Activated CD4-positive, alpha-beta T cell treated with anti-CD3 and anti-CD28 coated beads, Interleukin-2, amount 10 ng/mL, durations not matched to agents 7 days and 5 days (primary cell): ENCODE measurements around the gene LMBR1L. TPM values are rescaled to one million over a fixed set of nuclear protein-coding genes. Genes with fewer than 3 reads are reported as not detected.
"Not testable (repeated sequence)": the region's sequence is repeated elsewhere in the genome, so short reads cannot be mapped to it uniquely, and the experiment has no call there.

Source experiments
- CTCF ChIA-PET: fragments of 350-600 bp; sonication (Branson Sonifier 250); formaldehyde crosslinking; loops from one replicate; lab custom pipeline; 2021; ENCODE audit warnings: antibody characterized with exemption; lab: Charles Lee
- POLR2A ChIA-PET: fragments of 350-600 bp; sonication (Branson Sonifier 250); formaldehyde crosslinking; loops from one replicate; lab custom pipeline; 2021; ENCODE audit warnings: antibody characterized with exemption; lab: Charles Lee
- DNase-seq: peaks from one replicate; pipeline ENCODE4 v3.0.0-alpha.2; 2020
- H3K27ac Mint-ChIP-seq: one replicate; pipeline ENCODE4 v1.8.0; 2021; ENCODE audit warnings: mild to moderate bottlenecking, moderate library complexity, mixed read lengths
- H3K27me3 Mint-ChIP-seq: one replicate; pipeline ENCODE4 v1.8.0; 2021; ENCODE audit warnings: mixed read lengths
- H3K36me3 Mint-ChIP-seq: one replicate; pipeline ENCODE4 v1.8.0; 2021; ENCODE audit warnings: low read depth, mixed read lengths
- H3K4me1 Mint-ChIP-seq: one replicate; pipeline ENCODE4 v1.8.0; 2021; ENCODE audit warnings: mixed read lengths
- H3K4me3 Mint-ChIP-seq: one replicate; pipeline ENCODE4 v1.8.0; 2021; ENCODE audit warnings: mild to moderate bottlenecking, moderate library complexity, mixed read lengths
- H3K9me3 Mint-ChIP-seq: one replicate; pipeline ENCODE4 v1.8.0; 2021; ENCODE audit warnings: mixed read lengths
- total RNA-seq, 2 experiments: library from RNA; stranded (reverse); gene quantifications; one replicate each; pipeline ENCODE4 v1.2.3, GENCODE V29; 2021

LMBR1L gene
- total RNA-seq, 2 experiments from 2014 or later: 60.3 to 62.3 TPM

- POLR2A ChIA-PET: interaction anchor here (0.6 to 1.4 kb wide), 5 partner anchors 10 to 119 kb away, joined by 3 to 8 read pairs (median 4); partner anchors contain the start of genes TUBA1A and TUBA1B
- peak within 1 kb of the TSS; percentile 85 for H3K27ac Mint-ChIP-seq
- peaks cover 24% of the 10 kb centered on the region for H3K4me1 Mint-ChIP-seq
- DNase-seq: peak; percentile 99
- H3K9me3 Mint-ChIP-seq: no peaks in the 10 kb centered on the region
- no peaks in the 10 kb centered on the region for H3K27me3 Mint-ChIP-seq
- H3K36me3 Mint-ChIP-seq: no peaks in the 10 kb centered on the region
- peak within 1 kb of the TSS; percentile 86 for H3K4me3 Mint-ChIP-seq
- CTCF ChIA-PET: interaction anchor here (0.6 to 2.2 kb wide), 14 partner anchors 10 to 116 kb away, joined by 3 to 14 read pairs (median 4); partner anchors contain the start of genes DHH, KMT2D, TUBA1B and WNT1
Measured at GRCh38 chr12:49069507-49070346, 40.9 kb downstream of the LMBR1L start, which contains the start of gene RHEBL1. Gene RHEBL1 (minus strand): TSS chr12:49069979. CDS start chr12:49069785, 194 bp downstream.

DNA sequence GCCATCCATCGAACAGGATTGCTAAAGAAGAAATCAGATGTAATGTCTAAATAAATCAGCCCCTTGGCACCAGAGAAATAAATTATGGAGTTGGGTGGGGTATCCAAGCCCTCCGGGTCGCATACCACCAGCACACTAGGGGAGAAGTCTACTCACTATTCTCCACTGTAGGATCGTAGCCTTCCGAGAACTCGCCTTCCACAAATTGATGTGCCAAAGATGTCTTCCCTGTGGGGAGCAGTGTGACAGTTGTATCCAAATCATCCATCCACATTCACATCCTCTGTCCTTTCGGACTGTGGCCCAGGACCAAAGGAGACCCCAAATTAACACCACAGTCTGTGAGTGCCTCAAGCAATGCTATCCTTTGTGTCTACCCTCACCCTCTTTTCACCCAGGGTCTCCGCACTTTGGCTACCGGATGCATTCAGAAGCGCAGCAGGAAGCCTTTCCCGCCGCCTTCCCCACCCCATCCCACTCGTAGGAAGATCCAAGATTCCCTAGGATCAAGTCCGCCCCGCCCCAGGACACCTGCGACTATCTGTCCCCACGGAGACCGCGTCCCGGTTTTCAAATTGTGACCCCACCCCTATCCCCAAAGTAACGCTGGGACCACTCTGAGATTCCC is 41.7 kb downstream of the LMBR1L start:
- peaks cover 26% of the 10 kb centered on the region for H3K4me1 Mint-ChIP-seq
- CTCF ChIA-PET: interaction anchor here (0.6 to 2.9 kb wide), 9 partner anchors 9 to 81 kb away, joined by 3 to 14 read pairs (median 4); partner anchors contain the start of genes DHH and KMT2D
- H3K9me3 Mint-ChIP-seq: no peaks in the 10 kb centered on the region
- no peaks in the 10 kb centered on the region for H3K27me3 Mint-ChIP-seq
- DNase-seq: no peak
- H3K27ac Mint-ChIP-seq: peak overlapping the region; percentile 85
- peaks cover 1% of the 10 kb centered on the region for H3K36me3 Mint-ChIP-seq
- POLR2A ChIA-PET: no interaction called here
- peak overlapping the region; percentile 86 for H3K4me3 Mint-ChIP-seq

DNA sequence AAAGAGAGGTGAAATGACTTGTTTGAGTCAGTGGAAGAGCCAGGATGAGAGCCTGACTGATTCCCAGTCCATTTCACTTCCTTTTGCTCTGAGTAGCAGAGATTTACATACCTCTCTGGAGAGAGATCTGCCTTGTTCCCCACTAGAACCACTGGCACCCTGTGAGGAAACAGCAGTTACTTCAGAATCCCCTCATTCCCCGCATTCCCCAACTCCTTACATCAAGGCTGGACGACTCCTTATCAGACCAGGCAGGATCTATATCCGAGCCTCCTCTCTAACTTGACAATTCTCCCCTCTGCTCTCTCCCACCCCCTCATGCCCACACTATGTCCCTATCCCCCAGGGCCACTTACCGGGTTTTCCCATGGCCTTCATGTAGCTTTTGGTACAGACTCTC is 44.5 kb downstream of the LMBR1L start:
- POLR2A ChIA-PET: no interaction called here
- CTCF ChIA-PET: interaction anchor here (0.7 to 2.9 kb wide), 5 partner anchors 9 to 64 kb away, joined by 3 to 11 read pairs (median 9); no protein-coding TSS in a partner anchor

GRCh38 chr12:49064767-49065152 is 45.9 kb downstream of the LMBR1L start:
- POLR2A ChIA-PET: no interaction called here
- Mint-ChIP-seq H3K36me3 (peaks cover 2% of the 10 kb centered on the region), H3K27me3 (no peaks in the 10 kb centered on the region), H3K4me3 (no peak overlapping the region), H3K4me1 (peaks cover 23% of the 10 kb centered on the region), H3K9me3 (no peaks in the 10 kb centered on the region), H3K27ac (no peak overlapping the region)
- CTCF ChIA-PET: interaction anchor here (0.8 to 3.6 kb wide), 19 partner anchors 8 to 230 kb away, joined by 3 to 34 read pairs (median 4); partner anchors contain the start of genes DHH, PRPH and WNT1
- no peak for DNase-seq

More for the DNA sequence above, 44.5 kb downstream of the LMBR1L start:
- H3K27me3 Mint-ChIP-seq: no peaks in the 10 kb centered on the region
- no peak overlapping the region for H3K4me3 Mint-ChIP-seq
- H3K27ac Mint-ChIP-seq: no peak overlapping the region
- peaks cover 28% of the 10 kb centered on the region for H3K4me1 Mint-ChIP-seq
- DNase-seq: no peak
- peaks cover 2% of the 10 kb centered on the region for H3K36me3 Mint-ChIP-seq
- H3K9me3 Mint-ChIP-seq: no peaks in the 10 kb centered on the region

DNA sequence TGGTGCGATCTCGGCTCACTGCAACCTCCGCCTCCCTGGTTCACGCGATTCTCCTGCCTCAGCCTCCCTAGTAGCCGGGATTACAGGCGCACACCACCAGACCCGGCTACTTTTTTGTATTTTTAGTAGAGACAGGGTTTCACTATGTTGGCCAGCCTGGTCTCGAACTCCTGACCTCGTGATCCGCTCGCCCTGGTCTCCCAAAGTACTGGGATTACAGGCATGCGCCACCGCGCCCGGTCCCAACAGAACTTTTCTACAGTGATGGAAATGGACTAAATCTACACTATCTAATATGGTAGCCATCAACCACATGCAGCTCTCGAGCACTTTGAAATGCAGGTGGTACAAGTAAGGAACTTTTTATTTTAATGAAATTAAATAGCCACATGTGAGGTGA is 48.7 kb downstream of the LMBR1L start:
- CTCF ChIA-PET: interaction anchor here (3.6 kb wide), 1 partner anchor 26 kb away, joined by 34 read pairs; no protein-coding TSS in a partner anchor
- H3K36me3 Mint-ChIP-seq: peaks cover 13% of the 10 kb centered on the region
- DNase-seq, POLR2A ChIA-PET, H3K9me3 Mint-ChIP-seq, H3K27me3 Mint-ChIP-seq, H3K27ac Mint-ChIP-seq: not testable (repeated sequence)
- peaks cover 28% of the 10 kb centered on the region for H3K4me1 Mint-ChIP-seq
- peak overlapping the region; percentile 94 for H3K4me3 Mint-ChIP-seq

GRCh38 chr12:49061157-49061650 is 49.4 kb downstream of the LMBR1L start:
- peak overlapping the region; percentile 94 for H3K4me3 Mint-ChIP-seq
- peak overlapping the region; percentile 94 for H3K27ac Mint-ChIP-seq
- H3K9me3 Mint-ChIP-seq: no peaks in the 10 kb centered on the region
- POLR2A ChIA-PET: no interaction called here
- peak; percentile 25 for DNase-seq
- H3K36me3 Mint-ChIP-seq: peaks cover 13% of the 10 kb centered on the region
- CTCF ChIA-PET: no interaction called here
- H3K27me3 Mint-ChIP-seq: no peaks in the 10 kb centered on the region
- peaks cover 36% of the 10 kb centered on the region for H3K4me1 Mint-ChIP-seq

DNA sequence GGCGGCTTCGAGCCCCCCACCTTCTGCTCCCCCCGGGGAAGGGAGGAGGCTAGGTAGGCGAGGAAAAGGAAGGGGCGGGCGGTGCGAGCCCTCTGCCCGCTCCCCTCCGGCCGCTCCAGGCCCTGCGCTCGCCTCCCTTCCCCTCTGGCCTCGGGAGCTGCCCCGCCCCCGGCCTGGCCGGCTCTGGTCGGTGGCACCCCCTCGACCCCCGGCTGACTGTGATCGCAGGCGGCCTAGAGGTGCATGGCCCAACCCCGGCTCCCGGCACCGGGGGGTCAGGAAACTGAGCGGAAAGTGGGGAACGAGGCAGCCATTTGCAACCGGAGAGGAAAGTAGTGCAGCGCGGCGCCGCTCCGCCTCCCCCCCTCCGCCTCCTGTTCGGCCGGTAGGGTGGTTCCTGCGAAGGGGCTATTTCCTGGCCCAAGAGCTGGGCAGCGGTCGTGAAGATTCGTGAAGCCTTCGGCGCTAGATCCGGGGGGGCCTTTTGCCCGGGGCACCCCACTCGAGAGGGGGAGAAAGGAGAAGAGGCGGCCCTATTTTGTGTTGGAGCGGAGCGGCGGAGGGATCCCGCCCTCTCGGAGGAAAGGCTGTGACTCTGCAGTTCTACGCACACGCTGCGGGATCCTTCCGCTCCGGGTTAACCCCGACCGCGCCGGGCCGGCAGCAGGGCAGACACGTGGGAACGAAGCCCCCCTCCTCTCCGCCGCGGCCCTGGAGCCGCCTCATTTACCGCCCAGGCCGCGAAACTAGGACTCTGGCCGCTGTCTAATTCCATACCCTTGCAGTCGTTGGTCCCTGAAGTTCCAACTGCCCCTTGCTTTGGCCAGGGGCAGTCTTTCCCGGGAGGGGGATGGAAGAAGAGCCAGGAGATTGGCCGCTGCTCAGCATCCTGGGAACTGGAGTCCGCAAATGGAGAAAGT is 50.1 kb downstream of the LMBR1L start, which contains the start of gene KMT2D:
Gene KMT2D, minus strand, starts transcription at position 558 of the 920 bp plus-strand sequence. CDS start 5,470 bp downstream, outside the sequence.
- Mint-ChIP-seq H3K36me3 (peaks cover 18% of the 10 kb centered on the region), H3K9me3 (no peaks in the 10 kb centered on the region), H3K4me3 (peak within 1 kb of the TSS; percentile 94), H3K4me1 (peaks cover 43% of the 10 kb centered on the region), H3K27me3 (no peaks in the 10 kb centered on the region), H3K27ac (peak within 1 kb of the TSS; percentile 94)
- ChIA-PET CTCF (interaction anchor here (0.8 to 2.6 kb wide), 5 partner anchors 9 to 25 kb away, joined by 3 to 7 read pairs (median 3); partner anchors contain the start of gene RHEBL1), POLR2A (interaction anchor here (0.6 to 0.7 kb wide), 2 partner anchors 9 to 195 kb away, joined by 3 read pairs; partner anchors contain the start of genes RHEBL1 and RND1)
- peak; percentile 89 for DNase-seq

DNA sequence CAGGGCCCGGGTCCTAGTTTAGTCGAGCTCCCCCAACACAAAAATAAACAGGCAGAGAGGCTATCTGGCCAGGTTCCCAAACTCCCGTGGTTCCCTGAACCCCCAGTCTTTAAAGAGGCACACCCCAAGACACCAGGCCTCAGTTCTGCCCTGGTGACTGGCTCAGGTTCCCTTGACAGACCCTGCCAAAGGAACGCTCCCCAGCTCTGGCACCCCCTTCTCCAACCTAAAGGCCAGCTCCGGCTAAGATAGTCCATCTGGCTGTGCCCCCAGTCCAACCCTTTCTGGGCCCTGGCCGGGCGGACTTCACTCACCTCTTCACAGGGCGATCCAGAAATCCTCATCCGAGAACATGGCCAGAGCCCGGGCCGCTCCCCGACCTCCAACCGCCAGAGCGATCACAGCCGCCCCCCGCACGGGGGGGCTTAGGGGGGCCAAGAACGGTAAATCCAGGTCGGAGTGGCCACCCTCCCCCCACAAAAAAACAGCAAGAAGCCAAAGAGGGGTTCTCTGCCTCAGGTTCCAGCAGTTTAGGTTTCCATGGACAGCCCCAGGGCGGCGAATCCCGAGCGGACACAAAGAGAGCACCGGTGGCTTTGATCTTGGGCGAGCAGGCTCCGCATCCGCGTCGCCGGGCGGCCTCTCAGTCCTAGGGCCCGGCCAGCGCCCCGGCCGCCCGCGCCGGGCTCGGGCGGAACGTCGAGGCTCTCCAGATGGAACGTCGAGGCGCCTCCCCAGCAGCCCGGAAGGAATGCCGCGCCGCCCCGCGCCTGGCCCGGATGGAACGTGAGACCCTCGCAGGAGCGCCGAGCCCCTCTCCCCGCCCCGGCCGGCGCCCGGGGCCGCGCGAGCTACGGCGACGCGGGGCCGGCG is 51.1 kb downstream of the LMBR1L start:
- no peaks in the 10 kb centered on the region for H3K27me3 Mint-ChIP-seq
- H3K36me3 Mint-ChIP-seq: peaks cover 26% of the 10 kb centered on the region
- DNase-seq: peak; percentile 14
- H3K27ac Mint-ChIP-seq: peak overlapping the region; percentile 87
- POLR2A ChIA-PET: interaction anchor here (0.6 kb wide), 1 partner anchor 10 kb away, joined by 3 read pairs; the partner anchor contains the start of gene RHEBL1
- peaks cover 50% of the 10 kb centered on the region for H3K4me1 Mint-ChIP-seq
- peak overlapping the region; percentile 94 for H3K4me3 Mint-ChIP-seq
- CTCF ChIA-PET: interaction anchor here (0.7 to 2.6 kb wide), 6 partner anchors 8 to 26 kb away, joined by 3 to 7 read pairs (median 3); partner anchors contain the start of gene RHEBL1
- no peaks in the 10 kb centered on the region for H3K9me3 Mint-ChIP-seq

DNA sequence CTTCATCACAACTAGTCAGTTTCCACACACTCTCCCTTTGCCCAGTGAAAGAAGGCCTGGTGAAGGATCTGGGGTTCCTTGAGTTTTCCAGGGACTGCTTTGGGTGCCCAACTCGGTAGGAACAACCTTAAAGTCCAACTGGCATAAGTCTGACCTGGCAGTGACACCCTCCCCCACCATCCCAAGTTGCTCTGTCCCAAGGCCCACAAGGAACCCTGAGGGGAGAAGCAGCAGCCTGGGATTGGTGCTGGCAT is 51.7 kb downstream of the LMBR1L start:
- peaks cover 50% of the 10 kb centered on the region for H3K4me1 Mint-ChIP-seq
- CTCF ChIA-PET: interaction anchor here (0.7 to 2.6 kb wide), 3 partner anchors 9 to 27 kb away, joined by 3 to 7 read pairs (median 6); no protein-coding TSS in a partner anchor
- H3K36me3 Mint-ChIP-seq: peaks cover 27% of the 10 kb centered on the region
- H3K4me3 Mint-ChIP-seq: peak overlapping the region; percentile 94
- DNase-seq: no peak
- peak overlapping the region; percentile 87 for H3K27ac Mint-ChIP-seq
- no peaks in the 10 kb centered on the region for H3K27me3 Mint-ChIP-seq
- H3K9me3 Mint-ChIP-seq: no peaks in the 10 kb centered on the region
- POLR2A ChIA-PET: interaction anchor here (1.0 kb wide), 2 partner anchors 11 to 71 kb away, joined by 3 read pairs; partner anchors contain the start of gene RHEBL1

DNA sequence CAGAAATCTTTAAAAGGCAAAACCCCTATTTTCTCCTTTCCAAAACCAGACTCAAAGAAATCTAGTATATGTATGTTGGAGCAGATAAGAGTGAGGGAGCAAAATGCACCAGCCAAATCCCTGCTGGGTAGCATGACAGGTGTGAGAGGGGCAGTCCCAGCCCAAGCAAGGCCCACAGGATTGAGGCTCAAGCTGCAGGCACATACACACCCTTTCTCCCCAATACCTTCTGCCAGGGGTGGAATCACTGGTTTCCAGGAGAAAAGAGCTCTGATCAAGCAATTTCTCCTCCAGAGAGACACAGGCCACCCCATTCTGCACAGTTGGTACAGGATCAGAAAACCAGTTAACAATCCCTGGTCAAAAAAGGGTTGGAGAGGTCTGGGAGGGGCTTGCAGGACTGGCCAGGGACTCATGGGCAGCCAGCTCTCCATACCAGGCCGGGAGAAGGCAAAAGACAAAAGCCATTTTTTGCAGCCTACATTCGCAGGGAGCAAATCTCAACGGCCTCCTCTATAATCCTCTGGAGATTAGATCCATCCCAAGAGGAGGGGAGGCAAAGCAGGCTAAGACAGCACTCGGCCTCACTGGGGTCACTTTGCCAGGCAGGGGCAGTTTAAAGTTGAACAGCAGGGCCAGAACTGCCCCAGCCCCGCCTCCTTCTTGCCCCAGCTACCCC is 52.1 kb downstream of the LMBR1L start:
- peak overlapping the region; percentile 94 for H3K4me3 Mint-ChIP-seq
- H3K27me3 Mint-ChIP-seq: no peaks in the 10 kb centered on the region
- POLR2A ChIA-PET: interaction anchor here (1.0 kb wide), 2 partner anchors 11 to 72 kb away, joined by 3 read pairs; partner anchors contain the start of gene RHEBL1
- peaks cover 47% of the 10 kb centered on the region for H3K4me1 Mint-ChIP-seq
- DNase-seq: no peak
- CTCF ChIA-PET: interaction anchor here (0.7 to 2.6 kb wide), 4 partner anchors 9 to 34 kb away, joined by 3 to 7 read pairs (median 5); no protein-coding TSS in a partner anchor
- H3K9me3 Mint-ChIP-seq: no peaks in the 10 kb centered on the region
- peak overlapping the region; percentile 87 for H3K27ac Mint-ChIP-seq
- peaks cover 30% of the 10 kb centered on the region for H3K36me3 Mint-ChIP-seq
